T1000 (cell line): Measurements from ENCODE around the gene UBE2Q2.
"Not testable (repeated sequence)": the region's sequence is repeated elsewhere in the genome, so short reads cannot be mapped to it uniquely, and the experiment has no call there.

ENCODE experiments used
- DNase-seq: peaks from one replicate; lab custom pipeline; 2025; ENCODE audit warnings: mixed read lengths; lab: John Stamatoyannopoulos, UW

UBE2Q2 gene

GRCh38 chr15:75864213-75865059 lies 21.2 kb downstream of the UBE2Q2 start:
- no peak for DNase-seq

- DNase-seq = not testable (repeated sequence)
Observed at GRCh38 chr15:75866045-75866444, 22.8 kb downstream of the UBE2Q2 start.

GRCh38 chr15:75866916-75867315 lies 23.7 kb downstream of the UBE2Q2 start:
- no peak for DNase-seq

- no peak for DNase-seq
Observed at GRCh38 chr15:75867449-75867848, 24.2 kb downstream of the UBE2Q2 start.

GRCh38 chr15:75868019-75868418 lies 24.8 kb downstream of the UBE2Q2 start:
- no peak for DNase-seq

GRCh38 chr15:75869446-75869845 lies 26.2 kb downstream of the UBE2Q2 start:
- no peak for DNase-seq

- not testable (repeated sequence) for DNase-seq
Observed at GRCh38 chr15:75871589-75871988, 28.3 kb downstream of the UBE2Q2 start.

- DNase-seq = no peak
Observed at GRCh38 chr15:75872403-75872990, 29.2 kb downstream of the UBE2Q2 start.

GRCh38 chr15:75884041-75884440 lies 40.8 kb downstream of the UBE2Q2 start:
- DNase-seq = no peak

- no peak for DNase-seq
Observed at GRCh38 chr15:75887178-75887577, 43.9 kb downstream of the UBE2Q2 start.

- DNase-seq = peak; percentile 10
Observed at GRCh38 chr15:75891895-75892294, 48.6 kb downstream of the UBE2Q2 start.

GRCh38 chr15:75895731-75896130 lies 52.5 kb downstream of the UBE2Q2 start:
- DNase-seq = no peak

GRCh38 chr15:75900577-75900976 lies 57.3 kb downstream of the UBE2Q2 start:
- no peak for DNase-seq

- no peak for DNase-seq
Observed at GRCh38 chr15:75902129-75902557, 58.9 kb downstream of the UBE2Q2 start.

- peak; percentile 78 for DNase-seq
Observed at GRCh38 chr15:75903331-75904239, 60.3 kb downstream of the UBE2Q2 start, which contains the start of gene FBXO22. Gene FBXO22, plus strand, starts transcription at chr15:75903878. Its CDS starts 86 bp downstream, at chr15:75903964.

GRCh38 chr15:75905231-75905630 lies 62.0 kb downstream of the UBE2Q2 start:
- DNase-seq = no peak

- not testable (repeated sequence) for DNase-seq
Observed at GRCh38 chr15:75910355-75910754, 67.1 kb downstream of the UBE2Q2 start.

GRCh38 chr15:75916978-75917377 lies 73.7 kb downstream of the UBE2Q2 start:
- DNase-seq = no peak

GRCh38 chr15:75918135-75918534 lies 74.9 kb downstream of the UBE2Q2 start:
- DNase-seq = no peak

GRCh38 chr15:75920079-75920478 lies 76.8 kb downstream of the UBE2Q2 start:
- DNase-seq = no peak

- DNase-seq = no peak
Observed at GRCh38 chr15:75921732-75922703, 78.8 kb downstream of the UBE2Q2 start.
